Activated CD4-positive, CD25-positive, alpha-beta regulatory T cell treated with anti-CD3 and anti-CD28 coated beads, Interleukin-2, amount 50 U/mL, for 72 hours (primary cell): ENCODE measurements around the gene YES1.

Experiments
- DNase-seq: peaks from one replicate; pipeline ENCODE4 v3.0.0; 2021

Gene YES1

GRCh38 chr18:811892-812375, at the start of gene YES1:
YES1 (minus strand) TSS chr18:812242; CDS start chr18:756827, 55,415 bp downstream.
- DNase-seq, result no peak

- no peak for DNase-seq
These were observed 45.9 kb upstream of the YES1 start for GRCh38 chr18:857986-858385.

GRCh38 chr18:853471-853870, 41.4 kb upstream of the YES1 start:
- no peak for DNase-seq

- no peak for DNase-seq
These were observed 38.9 kb upstream of the YES1 start for GRCh38 chr18:850960-851359.

- no peak for DNase-seq
These were observed 37.0 kb upstream of the YES1 start for GRCh38 chr18:849021-849420.

- no peak for DNase-seq
These were observed 36.2 kb upstream of the YES1 start for GRCh38 chr18:848062-848861.

GRCh38 chr18:845152-845819, 33.2 kb upstream of the YES1 start:
- DNase-seq, result no peak

- DNase-seq, result no peak
These were observed 29.8 kb upstream of the YES1 start for GRCh38 chr18:841647-842370.

- DNase-seq, result no peak
These were observed 28.5 kb upstream of the YES1 start for GRCh38 chr18:840516-840915.

GRCh38 chr18:840023-840408, 28.0 kb upstream of the YES1 start:
- DNase-seq, result no peak

- DNase-seq, result peak; percentile 94
These were observed 27.4 kb upstream of the YES1 start for GRCh38 chr18:839224-840022.

- DNase-seq, result no peak
These were observed 25.9 kb upstream of the YES1 start for GRCh38 chr18:837922-838321.

- DNase-seq, result no peak
These were observed 22.2 kb upstream of the YES1 start for GRCh38 chr18:834082-834720.

GRCh38 chr18:833197-833596, 21.2 kb upstream of the YES1 start:
- DNase-seq, result no peak

GRCh38 chr18:832085-832681, 20.1 kb upstream of the YES1 start:
- DNase-seq, result no peak

- DNase-seq, result no peak
These were observed 18.4 kb upstream of the YES1 start for GRCh38 chr18:830315-830901.

GRCh38 chr18:829432-829831, 17.4 kb upstream of the YES1 start:
- no peak for DNase-seq

- DNase-seq, result no peak
These were observed 15.1 kb upstream of the YES1 start for GRCh38 chr18:827093-827677.

GRCh38 chr18:825891-826585, 14.0 kb upstream of the YES1 start:
- no peak for DNase-seq

- no peak for DNase-seq
These were observed 12.1 kb upstream of the YES1 start for GRCh38 chr18:824179-824578.
